Common myeloid progenitor, CD34-positive (primary cell): ENCODE measurements around the gene TMEM81.

Experiments
- CTCF ChIA-PET: fragments of 350-600 bp; sonication (Branson Sonifier 250); formaldehyde crosslinking; loops from one replicate; lab custom pipeline; 2021; ENCODE audit warnings: antibody characterized with exemption; lab: Charles Lee
- POLR2A ChIA-PET: fragments of 350-600 bp; sonication (Branson Sonifier 250); formaldehyde crosslinking; loops from one replicate; lab custom pipeline; 2021; ENCODE audit warnings: antibody characterized with exemption; lab: Charles Lee
- DNase-seq, 3 donors: peaks; one replicate each; pipeline versions ENCODE4 v3.0.0 to v3.0.0-alpha.2; 2013
- H3K27ac ChIP-seq, 2 experiments: 1 replicate in 1 of 2; 2 replicates in 1 of 2; pipeline ENCODE4 v1.7.0; 2013; ENCODE audit warnings: inconsistent platforms in 2 of 2, low read length in 2 of 2, mild to moderate bottlenecking in 2 of 2, low read depth in 1 of 2, moderate library complexity in 1 of 2; ENCODE audit not compliant: severe bottlenecking in 2 of 2, insufficient read depth in 1 of 2, poor library complexity in 1 of 2
- H3K27me3 ChIP-seq, 5 experiments: replicated peaks in 2 of 5; 1 replicate in 3 of 5; 2 replicates in 2 of 5; pipeline versions ENCODE4 v1.6.1 to v1.7.0; 2013; ENCODE audit warnings: low read length in 4 of 5, mild to moderate bottlenecking in 2 of 5, moderate library complexity in 2 of 5, inconsistent platforms in 1 of 5; ENCODE audit not compliant: insufficient read depth in 5 of 5, control insufficient read depth in 4 of 5
- H3K36me3 ChIP-seq, 4 experiments: 1 replicate in 2 of 4; 2 replicates in 2 of 4; pipeline versions ENCODE4 v1.6.1 to v1.7.0; 2013; ENCODE audit warnings: low read length in 3 of 4, control low read depth in 1 of 4, mild to moderate bottlenecking in 1 of 4; ENCODE audit not compliant: control insufficient read depth in 4 of 4, insufficient read depth in 4 of 4
- H3K4me1 ChIP-seq, 4 experiments: 1 replicate in 3 of 4; 2 replicates in 1 of 4; pipeline versions ENCODE4 v1.6.1 to v1.7.1; 2013; ENCODE audit warnings: low read length in 3 of 4, mild to moderate bottlenecking in 3 of 4, control low read depth in 1 of 4, inconsistent platforms in 1 of 4, moderate library complexity in 1 of 4; ENCODE audit not compliant: control insufficient read depth in 4 of 4, insufficient read depth in 4 of 4; ENCODE audit errors: control extremely low read depth in 1 of 4
- H3K4me3 ChIP-seq, 7 experiments: 1 replicate in 4 of 7; 2 replicates in 3 of 7; pipeline versions ENCODE4 v1.5.1 to v1.7.0; 2013; ENCODE audit warnings: mild to moderate bottlenecking in 7 of 7, low read length in 6 of 7, moderate library complexity in 6 of 7, inconsistent platforms in 2 of 7, low read depth in 2 of 7, control low read depth in 1 of 7; ENCODE audit not compliant: insufficient read depth in 4 of 7, control insufficient read depth in 1 of 7; ENCODE audit errors: extremely low read depth in 1 of 7
- H3K9me3 ChIP-seq, 5 experiments: 1 replicate in 4 of 5; 2 replicates in 1 of 5; pipeline versions ENCODE4 v1.6.1 to v1.7.1; 2013; ENCODE audit warnings: low read length in 4 of 5, mild to moderate bottlenecking in 2 of 5, inconsistent platforms in 1 of 5, low read depth in 1 of 5, moderate library complexity in 1 of 5; ENCODE audit not compliant: control insufficient read depth in 4 of 5, insufficient read depth in 2 of 5; ENCODE audit errors: control extremely low read depth in 1 of 5
- WGBS: methylation state at CpG from one replicate; pipeline ENCODE4 v1.1.5; 2013; ENCODE audit not compliant: insufficient coverage; 5-methylcytosine and 5-hydroxymethylcytosine counted together

The TMEM81 gene

GRCh38 chr1:205042911-205043806 is 41.1 kb downstream of the TMEM81 start, which contains the start of gene CNTN2:
Gene CNTN2 (plus strand): TSS chr1:205043212. CDS start chr1:205053186, 9,974 bp downstream.
- ChIA-PET POLR2A (no interaction called here), CTCF (interaction anchor here (1.1 to 2.2 kb wide), 4 partner anchors 10 to 43 kb away, joined by 3 to 9 read pairs (median 3); no protein-coding TSS in a partner anchor)
- Histone ChIP-seq H3K9me3 (no peaks in the 10 kb centered on the region), H3K4me1 (peaks cover 0 to 8% (median 3%) of the 10 kb centered on the region in 4 experiments), H3K27ac (no peak within 1 kb of the TSS), H3K36me3 (no peaks in the 10 kb centered on the region), H3K27me3 (peaks cover 2 to 76% (median 28%) of the 10 kb centered on the region in 5 experiments), H3K4me3 (peak within 1 kb of the TSS in 1 of 7 experiments; percentile 16)
- WGBS = 12% methylated on average over 37 of the region's 53 CpGs
- peak in 2 of 3 donors; percentile 17 to 31 for DNase-seq

- no peak overlapping the region for H3K4me3 ChIP-seq
- H3K9me3 ChIP-seq = no peaks in the 10 kb centered on the region
- ChIA-PET POLR2A (no interaction called here), CTCF (interaction anchor here (1.1 to 5.4 kb wide), 3 partner anchors 11 to 20 kb away, joined by 3 to 26 read pairs (median 3); no protein-coding TSS in a partner anchor)
- peak in 1 of 3 donors; percentile 11 for DNase-seq
- peaks cover 2 to 71% (median 28%) of the 10 kb centered on the region in 5 experiments for H3K27me3 ChIP-seq
- H3K27ac ChIP-seq = no peak overlapping the region
- 78% methylated on average over 9 of the region's 16 CpGs for WGBS
- no peaks in the 10 kb centered on the region for H3K36me3 ChIP-seq
- peaks cover 0 to 8% (median 3%) of the 10 kb centered on the region in 4 experiments for H3K4me1 ChIP-seq
These were observed 42.0 kb downstream of the TMEM81 start for GRCh38 chr1:205041998-205042910.

- peaks cover 0 to 8% (median 3%) of the 10 kb centered on the region in 4 experiments for H3K4me1 ChIP-seq
- H3K27ac ChIP-seq = no peak overlapping the region
- H3K36me3 ChIP-seq = no peaks in the 10 kb centered on the region
- CTCF ChIA-PET = interaction anchor here (0.8 to 5.4 kb wide), 3 partner anchors 11 to 47 kb away, joined by 3 to 26 read pairs (median 3); no protein-coding TSS in a partner anchor
- no peak for DNase-seq
- no peaks in the 10 kb centered on the region for H3K9me3 ChIP-seq
- POLR2A ChIA-PET = no interaction called here
- H3K4me3 ChIP-seq = no peak overlapping the region
- WGBS = 74% methylated on average over 4 of the region's 4 CpGs
- peaks cover 2 to 60% (median 25%) of the 10 kb centered on the region in 5 experiments for H3K27me3 ChIP-seq
These were observed 43.1 kb downstream of the TMEM81 start for GRCh38 chr1:205041001-205041715.

DNA sequence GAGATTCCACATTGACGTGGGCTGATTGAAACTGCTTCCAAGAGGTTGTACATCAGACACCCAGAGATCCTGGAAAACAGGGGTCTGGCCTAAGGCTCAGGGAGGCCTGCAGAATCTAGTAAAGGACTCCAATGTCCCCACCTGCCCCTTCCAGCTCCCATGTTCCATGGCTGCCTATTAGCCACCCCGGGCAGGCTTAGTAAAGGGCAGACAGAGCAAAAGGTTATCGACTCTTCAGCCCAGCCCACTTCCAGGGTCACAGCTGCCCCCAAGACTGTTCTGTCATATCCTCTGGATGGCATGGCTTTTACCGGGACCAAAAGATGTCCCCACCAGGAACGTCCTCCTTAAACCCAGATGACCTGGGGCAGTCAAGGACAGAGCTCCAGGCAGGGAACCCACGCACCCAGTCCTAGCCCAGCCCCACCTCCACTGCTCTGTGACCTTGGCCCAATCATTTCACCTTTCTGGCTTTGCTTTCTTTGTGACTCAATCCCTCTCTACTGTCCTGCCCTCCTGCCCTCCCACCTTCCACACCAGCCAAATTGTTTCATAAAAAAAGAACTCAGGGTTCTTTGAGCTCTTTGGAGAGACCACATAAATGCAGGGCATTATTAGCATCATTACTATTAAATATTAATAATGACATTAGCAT is 46.0 kb downstream of the TMEM81 start:
- ChIA-PET CTCF (interaction anchor here (0.7 to 5.4 kb wide), 2 partner anchors 24 to 47 kb away, joined by 3 to 26 read pairs; no protein-coding TSS in a partner anchor), POLR2A (interaction anchor here (0.6 kb wide), 1 partner anchor 443 kb away, joined by 3 read pairs; no protein-coding TSS in a partner anchor)
- no peak overlapping the region for H3K27ac ChIP-seq
- no peaks in the 10 kb centered on the region for H3K9me3 ChIP-seq
- no peak for DNase-seq
- no peaks in the 10 kb centered on the region for H3K36me3 ChIP-seq
- H3K27me3 ChIP-seq = peaks cover 2 to 31% (median 22%) of the 10 kb centered on the region in 5 experiments
- peaks cover 0 to 7% (median 2%) of the 10 kb centered on the region in 4 experiments for H3K4me1 ChIP-seq
- no peak overlapping the region for H3K4me3 ChIP-seq
- WGBS = 96% methylated on average over 6 of the region's 6 CpGs

GRCh38 chr1:205037539-205037938 is 46.7 kb downstream of the TMEM81 start:
- CTCF ChIA-PET = interaction anchor here (0.6 to 5.4 kb wide), 3 partner anchors 19 to 262 kb away, joined by 4 to 26 read pairs (median 5); no protein-coding TSS in a partner anchor
- POLR2A ChIA-PET = no interaction called here
- H3K4me1 ChIP-seq = peaks cover 0 to under 1% (median 0%) of the 10 kb centered on the region in 4 experiments
- no peak overlapping the region for H3K4me3 ChIP-seq
- no peak overlapping the region for H3K27ac ChIP-seq
- no peaks in the 10 kb centered on the region for H3K9me3 ChIP-seq
- DNase-seq = no peak
- WGBS = 100% methylated on average over 6 of the region's 9 CpGs
- no peaks in the 10 kb centered on the region for H3K36me3 ChIP-seq
- H3K27me3 ChIP-seq = peaks cover 2 to 25% (median 20%) of the 10 kb centered on the region in 5 experiments
